Umbilical cord (tissue), 2 donors: ENCODE results near the gene FARS2. TPM values are rescaled to one million over a fixed set of nuclear protein-coding genes. Genes with fewer than 3 reads are reported as not detected.

Source experiments
- DNase-seq: peaks from one replicate; pipeline ENCODE4 v3.0.0-alpha.2; 2015; ENCODE audit warnings: low spot score
- total RNA-seq: library from RNA; depleted of rRNA; stranded (reverse); fragments of >200 nt; gene quantifications from one replicate; pipeline ENCODE4 v1.2.3, GENCODE V29; 2014; ENCODE audit warnings: low replicate concordance; ENCODE audit not compliant: insufficient read depth

The FARS2 gene
- total RNA-seq, 1 donor from 2014 or later: 13.5 TPM

DNA sequence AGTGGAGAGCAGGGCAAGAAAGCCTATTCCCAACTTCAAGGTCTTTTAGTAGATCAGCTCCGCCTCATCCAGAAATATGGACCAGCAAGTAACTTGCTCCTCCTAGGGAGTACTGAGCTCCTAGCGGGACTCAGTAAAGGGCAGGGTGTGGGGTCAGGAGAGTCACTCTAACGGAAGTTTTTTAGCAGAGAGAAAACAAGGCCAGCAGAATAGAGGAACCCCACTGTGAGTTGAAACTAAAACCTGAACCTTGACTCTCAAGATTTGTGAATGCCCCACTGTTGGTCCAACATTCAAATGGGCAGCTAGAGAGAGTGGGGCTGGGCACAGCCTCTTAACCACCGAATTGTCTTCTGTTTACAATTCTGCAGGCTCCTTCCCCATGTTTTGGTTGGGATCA lies 244.8 kb downstream of the FARS2 start:
- DNase-seq: no peak

DNA sequence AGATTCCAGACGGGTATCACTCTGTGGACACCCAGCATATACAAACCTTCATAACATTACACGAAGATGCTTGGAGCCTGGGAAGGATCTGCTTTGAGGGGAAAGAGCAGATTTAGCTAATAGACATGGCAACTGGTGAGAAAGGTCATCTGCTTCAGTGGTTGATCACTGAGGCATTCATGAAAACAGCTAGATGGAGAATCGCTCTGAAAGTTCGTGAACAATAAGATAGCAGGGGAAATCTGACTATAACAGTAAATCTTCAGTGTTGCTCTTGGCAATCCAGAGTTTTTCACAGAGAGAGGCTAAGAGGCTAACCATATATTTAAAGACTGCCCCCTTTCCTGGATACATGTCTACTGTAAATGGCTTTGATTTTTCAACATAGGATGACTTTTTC lies 245.3 kb downstream of the FARS2 start:
- no peak for DNase-seq

- no peak for DNase-seq
These were observed 245.9 kb downstream of the FARS2 start for GRCh38 chr6:5507131-5507681.

DNA sequence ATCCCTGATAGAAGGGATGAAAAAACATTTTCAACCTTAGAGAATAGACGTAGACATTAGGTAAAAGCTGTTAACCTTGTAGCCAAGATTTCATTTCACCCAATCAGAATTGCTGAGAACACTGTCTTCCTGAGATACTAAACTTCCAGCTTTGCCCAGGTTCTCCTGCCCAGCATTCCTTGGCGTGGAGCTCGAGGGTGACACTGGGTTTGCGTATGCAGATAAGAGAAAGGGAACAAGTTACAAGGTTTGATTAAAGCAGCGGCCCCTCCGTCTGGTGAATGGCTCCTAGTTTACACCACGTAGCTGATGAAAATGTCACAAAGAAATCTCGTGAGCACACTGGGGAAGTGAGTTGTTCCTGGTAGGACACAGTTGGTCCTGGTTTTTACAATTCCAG lies 247.8 kb downstream of the FARS2 start:
- DNase-seq: no peak

DNA sequence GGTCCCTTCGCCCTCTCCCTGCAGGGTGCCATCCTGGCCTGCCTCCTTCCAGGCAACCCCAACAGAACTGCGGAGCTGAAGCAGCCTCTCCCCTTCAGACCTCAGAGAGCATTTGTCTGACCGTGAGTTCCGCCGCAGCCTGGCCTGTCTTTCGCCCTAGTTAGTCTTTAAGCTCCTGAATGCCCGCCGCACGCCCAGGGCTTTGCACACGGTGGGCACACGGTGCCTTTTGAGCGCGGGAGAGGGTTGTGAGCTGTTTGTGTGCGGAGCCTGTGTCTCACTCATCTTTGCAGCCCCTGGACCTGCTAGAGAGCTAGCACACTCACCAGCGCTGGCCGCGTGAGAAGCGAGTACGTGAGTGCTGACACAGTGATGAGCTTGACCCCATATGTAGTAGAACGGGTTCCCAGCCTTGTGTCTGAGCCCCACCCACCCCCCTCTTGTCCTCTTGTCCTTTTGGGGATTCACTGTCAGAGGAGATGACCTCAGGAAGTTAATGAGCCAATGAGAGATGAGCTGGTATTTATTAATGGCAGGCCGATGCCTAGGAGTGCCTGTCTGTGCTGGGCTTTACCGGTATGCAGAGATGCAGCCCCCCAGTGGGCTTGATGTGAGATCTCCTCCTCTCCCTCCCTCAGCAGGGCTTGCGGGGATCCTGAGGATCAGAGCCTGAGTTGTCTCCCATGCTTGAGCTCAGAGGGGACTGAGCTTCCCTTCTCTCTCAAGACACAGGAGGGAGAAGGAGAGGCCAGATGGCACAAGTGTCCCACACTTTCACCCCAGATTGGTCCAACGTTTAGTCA lies 249.2 kb downstream of the FARS2 start:
- DNase-seq: no peak

GRCh38 chr6:5511954-5512353 lies 250.6 kb downstream of the FARS2 start:
- peak; percentile 81 for DNase-seq

- no peak for DNase-seq
These were observed 251.1 kb downstream of the FARS2 start for GRCh38 chr6:5512422-5512821.

GRCh38 chr6:5513408-5513807 lies 252.1 kb downstream of the FARS2 start:
- DNase-seq: peak; percentile 7

DNA sequence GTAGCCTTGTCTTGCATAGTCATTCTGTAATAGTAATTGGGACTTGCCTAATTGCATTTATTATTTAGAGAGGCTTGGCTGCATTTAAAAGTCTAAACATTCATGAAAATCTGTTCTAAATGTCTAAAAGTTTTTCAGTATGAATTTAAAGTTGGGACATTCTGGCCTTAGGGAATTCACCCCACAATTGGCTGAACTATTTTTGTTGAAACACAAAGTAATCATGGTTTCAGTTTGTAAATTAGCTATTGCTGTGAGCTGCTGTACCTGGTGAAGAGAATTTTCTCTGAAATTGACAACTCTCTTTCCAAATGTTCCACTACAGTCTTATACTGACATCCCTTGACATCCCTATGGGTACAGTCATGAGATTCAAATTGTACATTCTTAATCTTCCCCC lies 253.0 kb downstream of the FARS2 start:
- no peak for DNase-seq

DNA sequence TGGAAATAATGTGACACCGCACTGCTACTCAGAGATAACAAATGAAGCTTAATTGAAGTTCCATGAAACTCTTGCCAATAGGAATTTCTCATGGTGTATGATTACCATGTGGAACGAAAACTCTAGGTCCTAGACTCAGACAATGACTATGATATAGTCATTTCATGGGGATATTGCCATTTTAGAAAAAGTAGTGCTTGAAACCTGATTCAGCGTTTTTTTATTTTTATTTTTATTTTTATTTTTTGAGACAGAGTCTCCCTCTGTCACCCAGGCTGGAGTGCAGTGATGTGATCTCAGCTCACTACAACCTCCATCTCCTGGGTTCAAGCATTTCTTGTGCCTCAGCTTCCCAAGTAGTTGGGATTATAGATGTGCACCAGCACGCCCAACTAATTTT lies 253.9 kb downstream of the FARS2 start:
- no peak for DNase-seq

GRCh38 chr6:5516036-5516435 lies 254.7 kb downstream of the FARS2 start:
- no peak for DNase-seq

DNA sequence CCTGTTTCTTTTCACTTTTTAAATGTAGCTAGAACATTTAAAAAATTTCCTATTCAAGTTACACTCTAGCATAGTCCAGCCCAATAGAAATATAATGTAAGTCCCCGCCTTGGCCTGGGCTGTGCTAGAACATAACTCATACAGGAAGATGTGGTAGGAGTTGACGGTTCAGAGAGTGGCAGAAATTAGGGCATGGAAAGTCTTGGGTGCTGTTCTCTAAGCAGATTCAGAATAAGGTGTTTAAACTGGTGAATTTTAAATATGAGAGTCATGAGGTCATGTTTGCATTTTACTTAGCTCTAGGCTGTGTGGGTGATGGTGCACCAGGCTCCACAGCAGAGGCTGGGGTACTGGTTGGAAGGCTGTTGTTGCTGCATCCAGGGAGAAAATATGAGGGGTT lies 256.5 kb downstream of the FARS2 start:
- no peak for DNase-seq

GRCh38 chr6:5518936-5519491 lies 257.7 kb downstream of the FARS2 start:
- DNase-seq: no peak

GRCh38 chr6:5520796-5521195 lies 259.5 kb downstream of the FARS2 start:
- DNase-seq: no peak

DNA sequence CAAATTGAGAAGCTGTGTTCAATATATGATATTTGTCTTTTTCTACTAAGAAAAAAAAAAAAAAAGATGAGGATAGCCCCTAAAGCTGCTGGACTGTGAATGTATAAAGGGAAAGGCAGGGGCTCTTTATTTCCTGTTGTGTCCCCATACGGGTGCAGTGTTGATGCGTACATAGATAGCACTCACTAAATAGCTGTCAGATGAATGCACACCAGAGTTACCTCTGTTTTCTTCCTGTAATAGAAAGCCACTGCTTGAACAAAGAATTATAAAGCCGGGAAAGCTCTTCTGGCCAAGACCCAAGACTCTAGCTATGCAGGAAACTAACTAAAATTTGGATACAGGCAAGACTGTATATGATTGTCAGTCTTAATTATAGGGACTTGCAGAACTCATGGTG lies 260.0 kb downstream of the FARS2 start:
- no peak for DNase-seq

GRCh38 chr6:5522147-5522546 lies 260.8 kb downstream of the FARS2 start:
- DNase-seq: no peak

DNA sequence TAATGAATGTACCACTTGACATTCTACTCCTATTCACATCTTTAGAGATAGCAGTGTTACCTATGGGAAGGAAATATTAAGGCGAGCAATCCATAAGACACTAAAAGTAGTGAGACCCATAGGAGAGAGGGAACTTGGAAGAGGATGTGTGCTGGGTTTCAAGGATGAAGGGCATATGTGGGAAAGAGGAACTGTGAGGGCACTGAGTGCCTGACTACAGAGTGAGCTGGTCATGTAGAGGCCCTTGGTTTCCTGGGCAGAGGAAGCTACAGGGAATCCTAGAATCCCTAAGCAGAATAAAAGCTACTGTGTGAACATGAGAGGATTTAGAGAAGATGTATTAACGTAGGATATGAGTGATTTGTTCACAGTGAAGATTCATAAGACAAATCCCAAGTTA lies 262.8 kb downstream of the FARS2 start:
- no peak for DNase-seq

GRCh38 chr6:5525209-5525608 lies 263.9 kb downstream of the FARS2 start:
- peak; percentile 52 for DNase-seq

DNA sequence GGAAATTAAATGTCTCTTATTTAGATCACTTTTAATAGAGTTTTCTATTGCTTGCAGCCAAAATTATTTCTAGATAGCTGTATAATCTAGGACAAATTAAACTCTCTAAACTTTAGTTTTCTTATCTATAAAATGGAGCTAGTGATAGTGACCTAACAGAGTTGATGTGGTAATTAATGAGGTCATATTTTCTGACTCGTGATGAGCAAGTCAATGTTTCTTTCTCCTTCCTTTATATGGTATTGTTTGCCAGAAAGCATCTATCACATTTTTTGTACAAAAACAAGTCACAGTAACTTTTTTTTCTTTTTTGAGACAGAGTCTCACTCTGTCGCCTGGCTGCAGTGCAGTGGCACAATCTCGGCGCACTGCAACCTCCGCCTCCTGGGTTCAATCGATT lies 267.7 kb downstream of the FARS2 start:
- DNase-seq: no peak

DNA sequence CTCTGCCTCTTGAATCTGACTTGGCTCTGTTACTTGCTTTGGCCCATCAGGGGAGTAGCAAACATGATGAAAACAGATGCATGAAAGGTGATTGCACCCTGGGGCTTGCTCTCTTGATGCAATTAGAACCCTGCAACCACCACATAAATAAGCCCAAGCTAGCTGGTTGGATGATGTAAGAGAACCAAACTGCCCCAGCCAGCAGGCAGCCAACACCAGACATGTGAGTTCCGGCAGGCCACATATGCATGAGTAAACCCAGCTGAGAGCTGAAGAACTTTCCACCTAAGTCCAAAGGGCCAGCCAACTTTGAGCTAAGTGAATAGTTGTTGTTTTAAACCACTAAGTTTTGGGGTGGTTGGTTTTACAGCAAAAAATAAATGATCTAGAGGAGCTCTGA lies 268.4 kb downstream of the FARS2 start:
- no peak for DNase-seq

GRCh38 chr6:5531161-5531560 lies 269.8 kb downstream of the FARS2 start:
- DNase-seq: no peak

GRCh38 chr6:5531853-5532375 lies 270.6 kb downstream of the FARS2 start:
- DNase-seq: no peak

- no peak for DNase-seq
These were observed 271.6 kb downstream of the FARS2 start for GRCh38 chr6:5532941-5533340.
